Activated CD4-positive, alpha-beta T cell treated with anti-CD3 and anti-CD28 coated beads for 36 hours (primary cell): Measurements from ENCODE around the gene DENND4B. TPM values are rescaled to one million over a fixed set of nuclear protein-coding genes. Genes with fewer than 3 reads are reported as not detected.
A peak's percentile ranks its signal among the peaks of the same experiment; 100 is the strongest.

Experiments
- ATAC-seq: fragments of 200-7000 bp; cut with Tn5 transposase; one replicate; pipeline ENCODE4 v1.10.0; 2021; ENCODE audit warnings: mild to moderate bottlenecking, moderate library complexity
- CTCF ChIA-PET: fragments of 350-600 bp; sonication (Branson Sonifier 250); formaldehyde crosslinking; loops from one replicate; lab custom pipeline; 2021; ENCODE audit warnings: antibody characterized with exemption; lab: Charles Lee
- POLR2A ChIA-PET: fragments of 350-600 bp; sonication (Branson Sonifier 250); formaldehyde crosslinking; loops from one replicate; lab custom pipeline; 2021; ENCODE audit warnings: antibody characterized with exemption, inconsistent platforms; lab: Charles Lee
- DNase-seq: peaks from one replicate; pipeline ENCODE4 v3.0.0-alpha.2; 2020
- H3K27ac Mint-ChIP-seq: one replicate; pipeline ENCODE4 v1.8.0; 2021; ENCODE audit warnings: mixed read lengths
- H3K27me3 Mint-ChIP-seq: one replicate; pipeline ENCODE4 v1.8.0; 2021; ENCODE audit warnings: mixed read lengths
- H3K36me3 Mint-ChIP-seq: one replicate; pipeline ENCODE4 v1.8.0; 2021; ENCODE audit warnings: low read depth, mixed read lengths
- H3K4me1 Mint-ChIP-seq: one replicate; pipeline ENCODE4 v1.8.0; 2021; ENCODE audit warnings: mixed read lengths
- H3K4me3 Mint-ChIP-seq: one replicate; pipeline ENCODE4 v1.8.0; 2021; ENCODE audit warnings: mild to moderate bottlenecking, moderate library complexity, mixed read lengths
- H3K9me3 Mint-ChIP-seq: one replicate; pipeline ENCODE4 v1.8.0; 2021; ENCODE audit warnings: low read depth, mixed read lengths
- intact Hi-C, 2 experiments: fragments of 100-400 bp; cut with DNase I in 1 of 2; cut with micrococcal nuclease in 1 of 2; formaldehyde crosslinking; loops; one replicate each; pipeline versions ENCODE4 v1.14.2 to v1.15.1; 2022 to 2024; cut with DNase I, micrococcal nuclease
- total RNA-seq, 2 experiments: library from RNA; stranded (reverse); gene quantifications; one replicate each; pipeline ENCODE4 v1.2.3, GENCODE V29; 2021

The DENND4B gene
- total RNA-seq, 2 experiments from 2014 or later = 100 to 110 TPM

DNA sequence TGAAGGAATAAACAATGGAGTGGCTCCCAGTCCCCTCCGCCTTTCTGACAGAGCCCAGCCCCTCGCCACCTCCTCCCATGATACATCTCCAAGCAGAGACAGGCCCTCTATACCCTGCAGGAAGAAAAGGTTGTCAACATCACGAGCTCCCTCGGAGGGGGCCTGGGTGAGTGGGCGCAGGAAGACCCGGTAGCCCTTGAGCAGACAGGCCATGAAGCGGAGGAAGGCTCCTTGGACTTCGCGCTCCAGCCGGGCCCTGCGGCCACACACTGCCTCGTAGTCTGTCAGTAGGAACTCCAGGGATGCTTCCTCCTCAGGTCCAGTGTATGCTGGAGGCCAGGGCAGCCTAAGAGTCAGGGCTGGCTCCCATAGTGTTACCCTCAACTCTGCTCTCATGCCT lies 7.0 kb downstream of the DENND4B start:
- H3K9me3 Mint-ChIP-seq = no peaks in the 10 kb centered on the region
- DNase-seq = no peak
- H3K27ac Mint-ChIP-seq = no peak overlapping the region
- no peaks in the 10 kb centered on the region for H3K27me3 Mint-ChIP-seq
- ATAC-seq = no peak
- no peak overlapping the region for H3K4me3 Mint-ChIP-seq
- intact Hi-C loops = no loop called here
- H3K36me3 Mint-ChIP-seq = peaks cover 65% of the 10 kb centered on the region
- H3K4me1 Mint-ChIP-seq = peaks cover 14% of the 10 kb centered on the region
- ChIA-PET POLR2A (no interaction called here), CTCF (interaction anchor here (0.6 to 1.2 kb wide), 4 partner anchors 14 to 117 kb away, joined by 3 to 4 read pairs (median 3); no protein-coding TSS in a partner anchor)

DNA sequence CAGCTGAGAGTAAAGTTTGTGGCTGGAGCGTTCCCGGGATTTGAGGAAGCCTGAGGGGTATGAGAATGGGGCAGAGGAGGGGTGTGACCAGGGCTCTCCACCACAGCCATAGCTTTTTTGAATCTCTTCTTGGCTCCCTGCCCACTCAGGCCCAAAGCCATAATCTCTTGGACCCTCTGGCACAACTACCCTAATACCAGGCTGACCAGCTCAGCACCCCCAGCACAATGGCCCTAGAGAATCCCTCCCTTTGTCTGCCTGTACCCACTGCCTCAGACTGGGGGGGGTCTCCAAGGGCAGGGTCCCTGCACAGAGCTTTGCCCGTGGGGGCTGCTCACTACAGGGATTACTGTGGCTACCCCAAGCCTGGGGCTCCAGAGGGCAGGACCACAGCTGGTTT lies 7.5 kb downstream of the DENND4B start:
- no peak for DNase-seq
- ChIA-PET CTCF (no interaction called here), POLR2A (no interaction called here)
- intact Hi-C loops = no loop called here
- no peak for ATAC-seq
- H3K4me1 Mint-ChIP-seq = peaks cover 10% of the 10 kb centered on the region
- H3K4me3 Mint-ChIP-seq = no peak overlapping the region
- no peaks in the 10 kb centered on the region for H3K27me3 Mint-ChIP-seq
- no peaks in the 10 kb centered on the region for H3K9me3 Mint-ChIP-seq
- peaks cover 67% of the 10 kb centered on the region for H3K36me3 Mint-ChIP-seq
- H3K27ac Mint-ChIP-seq = no peak overlapping the region

DNA sequence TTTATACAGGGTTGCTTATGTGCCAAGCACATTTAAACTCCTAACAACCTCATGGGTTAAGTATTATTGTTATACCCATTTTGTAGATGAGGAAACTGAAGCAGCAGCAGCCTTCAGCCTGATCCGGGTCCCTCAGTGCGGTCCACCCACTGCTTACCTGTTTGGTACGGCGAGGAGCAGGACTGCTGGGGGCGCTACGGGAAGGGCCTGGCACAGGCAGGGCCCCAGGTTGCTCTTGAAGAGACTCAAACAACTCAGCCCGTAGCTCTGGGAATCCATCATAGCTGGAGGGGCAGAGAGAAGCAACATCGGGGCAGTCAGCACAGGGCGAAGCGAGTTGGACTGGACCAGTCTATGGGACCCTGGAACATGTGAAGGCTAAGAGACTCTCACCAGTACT lies 9.2 kb downstream of the DENND4B start:
- Mint-ChIP-seq H3K36me3 (peaks cover 59% of the 10 kb centered on the region), H3K4me1 (no peaks in the 10 kb centered on the region)

DNA sequence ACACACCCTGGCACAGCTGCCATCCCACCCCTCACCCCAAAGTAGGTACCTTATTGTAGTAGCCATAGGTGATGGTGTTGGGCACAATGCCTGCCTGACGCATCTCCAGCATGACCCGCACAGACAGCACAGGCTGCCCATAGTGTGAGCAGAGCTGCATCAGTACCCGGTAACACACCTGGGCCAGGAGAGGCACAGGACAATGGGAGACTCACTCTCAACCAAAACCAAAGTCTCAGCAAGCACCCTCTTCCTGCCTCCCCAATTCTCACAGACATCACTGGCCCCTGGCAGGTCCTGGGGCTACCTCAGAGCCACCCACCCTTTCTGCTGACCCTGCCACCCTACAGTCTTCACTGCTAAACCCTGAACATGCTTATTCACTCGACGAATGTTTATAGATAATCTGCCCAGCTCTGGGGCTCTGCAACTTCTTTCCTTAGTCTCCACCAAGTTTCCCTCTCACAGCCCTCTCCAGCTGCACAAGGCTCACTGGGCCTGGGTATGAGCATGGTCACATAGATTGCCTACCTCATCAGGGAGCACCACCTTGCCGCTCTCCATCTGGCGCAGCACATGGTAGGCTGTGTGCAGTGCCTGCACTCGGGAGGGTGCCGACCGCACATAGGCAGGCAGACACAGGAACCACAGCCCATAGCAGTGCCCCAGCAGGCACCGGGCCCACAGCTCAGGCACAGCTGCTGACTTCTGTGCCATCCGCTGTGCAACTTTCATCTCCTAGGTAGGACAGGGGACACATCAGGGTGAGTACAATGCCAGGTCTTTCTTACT lies 10.3 kb downstream of the DENND4B start:
- no peaks in the 10 kb centered on the region for H3K9me3 Mint-ChIP-seq
- no peaks in the 10 kb centered on the region for H3K27me3 Mint-ChIP-seq
- H3K27ac Mint-ChIP-seq = no peak overlapping the region
- no peak overlapping the region for H3K4me3 Mint-ChIP-seq
- CTCF ChIA-PET = no interaction called here
- DNase-seq (no peak), ATAC-seq (no peak)
- peaks cover 59% of the 10 kb centered on the region for H3K36me3 Mint-ChIP-seq
- intact Hi-C loops = no loop called here
- POLR2A ChIA-PET = no interaction called here
- H3K4me1 Mint-ChIP-seq = no peaks in the 10 kb centered on the region

More for the DNA sequence above, 9.2 kb downstream of the DENND4B start:
- ATAC-seq = no peak
- intact Hi-C loops = no loop called here
- no peak for DNase-seq
- no peaks in the 10 kb centered on the region for H3K27me3 Mint-ChIP-seq
- POLR2A ChIA-PET = no interaction called here
- CTCF ChIA-PET = no interaction called here
- no peak overlapping the region for H3K4me3 Mint-ChIP-seq
- H3K27ac Mint-ChIP-seq = no peak overlapping the region
- H3K9me3 Mint-ChIP-seq = no peaks in the 10 kb centered on the region

- CTCF ChIA-PET = interaction anchor here (0.9 kb wide), 1 partner anchor 14 kb away, joined by 3 read pairs; no protein-coding TSS in a partner anchor
Observed at GRCh38 chr1:153934746-153935145, 11.8 kb downstream of the DENND4B start.

GRCh38 chr1:153933955-153934354 lies 12.6 kb downstream of the DENND4B start:
- H3K27me3 Mint-ChIP-seq = no peaks in the 10 kb centered on the region
- ATAC-seq (no peak), DNase-seq (no peak)
- POLR2A ChIA-PET = no interaction called here
- no peak overlapping the region for H3K4me3 Mint-ChIP-seq
- intact Hi-C loops = no loop called here
- CTCF ChIA-PET = no interaction called here
- no peaks in the 10 kb centered on the region for H3K4me1 Mint-ChIP-seq
- H3K9me3 Mint-ChIP-seq = no peaks in the 10 kb centered on the region
- peaks cover 47% of the 10 kb centered on the region for H3K36me3 Mint-ChIP-seq
- H3K27ac Mint-ChIP-seq = no peak overlapping the region

More at GRCh38 chr1:153934746-153935145, 11.8 kb downstream of the DENND4B start:
- Mint-ChIP-seq H3K9me3 (no peaks in the 10 kb centered on the region), H3K27ac (no peak overlapping the region), H3K4me1 (no peaks in the 10 kb centered on the region), H3K27me3 (no peaks in the 10 kb centered on the region), H3K36me3 (peaks cover 54% of the 10 kb centered on the region), H3K4me3 (no peak overlapping the region)
- POLR2A ChIA-PET = no interaction called here
- ATAC-seq = no peak
- intact Hi-C loops = no loop called here
- DNase-seq = no peak

- H3K27me3 Mint-ChIP-seq = no peaks in the 10 kb centered on the region
- intact Hi-C loops = no loop called here
- H3K27ac Mint-ChIP-seq = no peak overlapping the region
- peaks cover 2% of the 10 kb centered on the region for H3K4me1 Mint-ChIP-seq
- CTCF ChIA-PET = no interaction called here
- POLR2A ChIA-PET = no interaction called here
- H3K4me3 Mint-ChIP-seq = no peak overlapping the region
- H3K36me3 Mint-ChIP-seq = peaks cover 44% of the 10 kb centered on the region
- no peaks in the 10 kb centered on the region for H3K9me3 Mint-ChIP-seq
- ATAC-seq (no peak), DNase-seq (no peak)
Observed at GRCh38 chr1:153933430-153933829, 13.1 kb downstream of the DENND4B start.

- CTCF ChIA-PET = no interaction called here
- no peaks in the 10 kb centered on the region for H3K9me3 Mint-ChIP-seq
- H3K27ac Mint-ChIP-seq = no peak overlapping the region
- no peak overlapping the region for H3K4me3 Mint-ChIP-seq
- intact Hi-C loops = no loop called here
- peaks cover 41% of the 10 kb centered on the region for H3K36me3 Mint-ChIP-seq
- ATAC-seq = no peak
- H3K4me1 Mint-ChIP-seq = peaks cover 7% of the 10 kb centered on the region
- no peak for DNase-seq
- POLR2A ChIA-PET = no interaction called here
- H3K27me3 Mint-ChIP-seq = no peaks in the 10 kb centered on the region
Observed at GRCh38 chr1:153932156-153933131, 14.1 kb downstream of the DENND4B start.

DNA sequence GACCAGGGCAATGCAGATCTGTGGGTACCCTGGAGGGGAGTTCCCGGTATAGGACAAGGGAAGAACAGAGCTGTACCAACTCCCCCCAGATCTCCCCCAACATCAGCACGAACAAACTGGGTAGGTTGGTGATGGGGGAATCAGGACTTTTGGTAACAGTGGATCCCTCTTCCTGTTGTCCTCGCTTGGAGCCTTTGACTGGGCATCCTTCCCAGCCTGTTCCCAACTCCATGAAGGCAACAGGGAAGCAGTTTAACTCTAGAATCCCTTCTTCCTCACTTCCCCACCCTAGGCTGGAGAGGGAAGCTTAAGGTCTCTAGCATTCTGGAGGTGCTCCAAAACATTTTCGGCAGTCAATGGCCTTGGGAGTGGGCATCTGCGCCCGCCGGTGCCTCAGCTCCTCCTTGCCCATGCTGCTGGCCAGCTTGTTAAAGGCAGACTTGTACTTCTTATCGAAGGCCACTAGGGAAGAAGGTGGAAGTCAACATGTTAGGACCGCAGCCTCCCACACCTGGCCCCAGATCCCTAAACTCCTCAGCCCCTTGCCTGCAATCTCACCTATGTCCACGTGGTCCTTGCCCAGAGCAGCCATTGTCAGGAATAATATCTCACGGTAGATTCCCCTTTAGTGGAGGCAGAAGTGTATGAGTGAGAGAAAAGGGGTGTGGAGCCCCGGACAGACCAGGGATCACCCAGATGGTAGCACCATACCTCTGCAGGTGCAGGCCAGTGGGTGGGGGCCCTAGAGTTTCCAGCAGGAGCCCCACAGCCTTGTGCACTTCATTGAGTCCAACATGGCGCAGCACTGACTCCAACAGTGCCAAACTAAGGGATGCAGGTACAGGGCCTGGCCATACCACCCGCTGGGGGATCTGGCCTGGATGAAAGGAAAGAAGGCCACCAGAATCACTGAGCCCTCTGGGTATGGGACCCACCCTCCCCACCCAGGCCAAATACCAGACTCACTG lies 16.3 kb downstream of the DENND4B start:
- no peak overlapping the region for H3K4me3 Mint-ChIP-seq
- H3K27ac Mint-ChIP-seq = no peak overlapping the region
- H3K9me3 Mint-ChIP-seq = no peaks in the 10 kb centered on the region
- DNase-seq (no peak), ATAC-seq (no peak)
- H3K4me1 Mint-ChIP-seq = peaks cover 7% of the 10 kb centered on the region
- peaks cover 25% of the 10 kb centered on the region for H3K36me3 Mint-ChIP-seq
- H3K27me3 Mint-ChIP-seq = no peaks in the 10 kb centered on the region
- intact Hi-C loops = no loop called here
- ChIA-PET POLR2A (no interaction called here), CTCF (interaction anchor here (0.8 to 1.3 kb wide), 4 partner anchors 14 to 109 kb away, joined by 3 to 5 read pairs (median 3); partner anchors contain the start of gene DENND4B)

DNA sequence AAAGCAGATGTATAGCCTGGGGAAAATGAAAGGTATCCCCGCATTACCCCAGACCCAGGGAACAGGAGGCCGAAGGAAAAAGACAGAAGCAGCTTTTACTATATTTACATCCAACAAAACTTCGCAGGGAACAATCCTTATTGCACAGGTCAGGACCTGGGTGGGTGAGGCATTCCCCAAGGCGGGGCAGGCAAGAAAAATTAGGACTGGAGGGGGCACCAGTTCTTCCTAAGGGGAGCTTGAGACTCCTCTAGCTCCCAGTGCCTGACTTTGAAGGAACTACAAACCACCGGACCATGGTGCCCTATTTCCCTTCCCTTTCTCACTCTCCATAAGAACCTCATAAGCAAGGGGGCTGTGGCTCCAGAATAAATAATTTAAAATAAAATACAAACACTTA lies 17.1 kb downstream of the DENND4B start:
- ChIA-PET CTCF (interaction anchor here (1.0 to 1.3 kb wide), 3 partner anchors 17 to 108 kb away, joined by 3 to 5 read pairs (median 3); partner anchors contain the start of gene DENND4B), POLR2A (interaction anchor here (0.6 kb wide), 1 partner anchor 70 kb away, joined by 4 read pairs; no protein-coding TSS in a partner anchor)
- Mint-ChIP-seq H3K36me3 (peaks cover 17% of the 10 kb centered on the region), H3K9me3 (no peaks in the 10 kb centered on the region), H3K27ac (peak overlapping the region; percentile 48), H3K4me1 (peaks cover 7% of the 10 kb centered on the region), H3K27me3 (no peaks in the 10 kb centered on the region), H3K4me3 (no peak overlapping the region)
- intact Hi-C loops = no loop called here
- DNase-seq (no peak), ATAC-seq (no peak)
